ENCODE results near the gene ACAA2. TPM values are rescaled to one million over a fixed set of nuclear protein-coding genes. Genes with fewer than 3 reads are reported as not detected.
"Not testable (repeated sequence)": the region's sequence is repeated elsewhere in the genome, so short reads cannot be mapped to it uniquely, and the experiment has no call there.

ACAA2 gene
- total and polyA plus RNA-seq, 10 of the 15 experiments (the other 5 are each of a cell fraction or from before 2014, with no cell fraction given) = 43.1 to 134 (median 64.6) TPM

- Histone ChIP-seq H3K27ac (ENCODE audit: control insufficient read depth, insufficient read depth) (no peak overlapping the region), H3K4me1 (ENCODE audit: control insufficient read depth, insufficient read depth, low read length) (no peaks in the 10 kb centered on the region), H3K4me3 (no peak overlapping the region), H3K9ac (ENCODE audit: control insufficient read depth, insufficient read depth, low read length) (no peak overlapping the region), H3K4me2 (ENCODE audit: control insufficient read depth, insufficient read depth) (no peak overlapping the region), H3K9me3 (replicated peaks; ENCODE audit: control insufficient read depth, insufficient read depth, low read length) (no peaks in the 10 kb centered on the region), H3K27me3 (replicated peaks in 1 of 2; ENCODE audit: control insufficient read depth in 2 of 2, insufficient read depth in 2 of 2, low read length in 1 of 2) (no peaks in the 10 kb centered on the region), H4K20me1 (ENCODE audit: control insufficient read depth, insufficient read depth) (no peaks in the 10 kb centered on the region), H3K36me3 (ENCODE audit: control insufficient read depth in 2 of 2, insufficient read depth in 2 of 2, low read length in 1 of 2) (peaks cover 0 to 19% of the 10 kb centered on the region in 2 experiments; a peak in 3 of 4 replicates), H3K79me2 (ENCODE audit: control insufficient read depth, insufficient read depth, low read length) (no peaks in the 10 kb centered on the region), H2AFZ (ENCODE audit: control insufficient read depth, low read depth, low read length) (no peak overlapping the region)
- in situ Hi-C loops (cut with MboI) = no loop called here
- WGBS (ENCODE audit: insufficient coverage, insufficient replicate concordance, low lambda C conversion rate, missing lambda C conversion rate) = 97% methylated on average over 3 of the region's 3 CpGs
- ChIA-PET POLR2A (no interaction called here), CTCF (interaction anchor here (0.8 to 1.5 kb wide), 2 partner anchors 11 to 64 kb away, joined by 3 to 5 read pairs; no protein-coding TSS in a partner anchor), RAD21 (ENCODE audit: unreplicated experiment) (interaction anchor here (1.4 kb wide), 1 partner anchor 65 kb away, joined by 3 read pairs; no protein-coding TSS in a partner anchor), SMC1A (ENCODE audit: uncharacterized antibody, unreplicated experiment) (interaction anchor here (1.4 to 2.0 kb wide), 2 partner anchors 10 to 65 kb away, joined by 4 to 6 read pairs; no protein-coding TSS in a partner anchor)
- TF ChIP-seq MXI1 (IDR thresholded peaks at IDR 0.05; ENCODE audit: low read depth, low read length) (no peak), YBX1 (IDR thresholded peaks at IDR 0.05) (no peak)
- no peak for ATAC-seq
- DNase-seq (ENCODE audit: low read depth, low spot score) = no peak
- FAIRE-seq = no peak
- no TSS peak for BruUV-seq (replicated peaks)
- intact Hi-C loops (cut with micrococcal nuclease; ENCODE audit: unreplicated experiment) = no loop called here
These were observed 18.6 kb downstream of the ACAA2 start for GRCh38 chr18:49794743-49795142.

- H4K20me1 ChIP-seq (ENCODE audit: control insufficient read depth, insufficient read depth); POLR2A ChIA-PET; ATAC-seq; H3K27me3 ChIP-seq (replicated peaks in 1 of 2; ENCODE audit: control insufficient read depth in 2 of 2, insufficient read depth in 2 of 2, low read length in 1 of 2); FAIRE-seq; BruUV-seq (replicated peaks); H2AFZ ChIP-seq (ENCODE audit: control insufficient read depth, low read depth, low read length); H3K4me3 ChIP-seq; H3K9ac ChIP-seq (ENCODE audit: control insufficient read depth, insufficient read depth, low read length); H3K4me2 ChIP-seq (ENCODE audit: control insufficient read depth, insufficient read depth); H3K4me1 ChIP-seq (ENCODE audit: control insufficient read depth, insufficient read depth, low read length); H3K79me2 ChIP-seq (ENCODE audit: control insufficient read depth, insufficient read depth, low read length); H3K27ac ChIP-seq (ENCODE audit: control insufficient read depth, insufficient read depth); in situ Hi-C loops (cut with MboI); DNase-seq (ENCODE audit: low read depth, low spot score); H3K9me3 ChIP-seq (replicated peaks; ENCODE audit: control insufficient read depth, insufficient read depth, low read length): not testable (repeated sequence)
- 91% methylated on average over 8 of the region's 8 CpGs for WGBS (ENCODE audit: insufficient coverage, insufficient replicate concordance, low lambda C conversion rate, missing lambda C conversion rate)
- ChIA-PET SMC1A (ENCODE audit: uncharacterized antibody, unreplicated experiment) (interaction anchor here (2.3 kb wide), 1 partner anchor 12 kb away, joined by 7 read pairs; no protein-coding TSS in a partner anchor), CTCF (interaction anchor here (0.9 kb wide), 2 partner anchors 21 to 279 kb away, joined by 3 to 4 read pairs; no protein-coding TSS in a partner anchor), RAD21 (ENCODE audit: unreplicated experiment) (interaction anchor here (0.9 kb wide), 1 partner anchor 20 kb away, joined by 3 read pairs; no protein-coding TSS in a partner anchor)
- peaks cover 0 to 19% of the 10 kb centered on the region in 2 experiments; a peak in 3 of 4 replicates for H3K36me3 ChIP-seq (ENCODE audit: control insufficient read depth in 2 of 2, insufficient read depth in 2 of 2, low read length in 1 of 2)
- intact Hi-C loops (cut with micrococcal nuclease; ENCODE audit: unreplicated experiment) = loop anchor here (5.0 kb wide), 1 partner anchor 68 kb away; no protein-coding TSS in a partner anchor
These were observed 23.7 kb downstream of the ACAA2 start for GRCh38 chr18:49789560-49790134.
